ENCODE results near the gene MEG3. TPM values are rescaled to one million over a fixed set of nuclear protein-coding genes. Genes with fewer than 3 reads are reported as not detected.
"Not testable (repeated sequence)": the region's sequence is repeated elsewhere in the genome, so short reads cannot be mapped to it uniquely, and the experiment has no call there.

Gene MEG3
- total RNA-seq, 4 donors from 2014 or later, result 101 to 177 (median 167) TPM

- Histone ChIP-seq H3K4me1 (no peaks in the 10 kb centered on the region), H3K36me3 (no peaks in the 10 kb centered on the region), H3K27me3 (no peaks in the 10 kb centered on the region), H3K9me3 (no peaks in the 10 kb centered on the region), H3K27ac (no peak overlapping the region), H3K4me3 (no peak overlapping the region)
- DNase-seq (ENCODE audit: low spot score in 2 of 2), result no peak
- 74 to 79% methylated on average over 14 of the region's 14 CpGs for WGBS, 2 donors
- TF ChIP-seq POLR2A (IDR thresholded peaks at IDR 0.05) (no peak), EP300 (IDR thresholded peaks at IDR 0.05) (no peak), CTCF (IDR thresholded peaks at IDR 0.05) (no peak)
Measured at GRCh38 chr14:100790502-100791347, 35.2 kb upstream of the MEG3 start.

GRCh38 chr14:100791348-100791735 lies 34.6 kb upstream of the MEG3 start:
- no peaks in the 10 kb centered on the region for H3K36me3 ChIP-seq
- TF ChIP-seq CTCF (IDR thresholded peaks at IDR 0.05), result no peak
- TF ChIP-seq POLR2A (IDR thresholded peaks at IDR 0.05), result no peak
- TF ChIP-seq EP300 (IDR thresholded peaks at IDR 0.05), result no peak
- no peak overlapping the region for H3K27ac ChIP-seq
- no peak overlapping the region for H3K4me3 ChIP-seq
- H3K9me3 ChIP-seq, result no peaks in the 10 kb centered on the region
- DNase-seq (ENCODE audit: low spot score in 2 of 2), result no peak
- 98 to 99% methylated on average over 13 of the region's 13 CpGs for WGBS, 2 donors
- H3K4me1 ChIP-seq, result no peaks in the 10 kb centered on the region
- H3K27me3 ChIP-seq, result no peaks in the 10 kb centered on the region

- Histone ChIP-seq H3K27ac (no peak overlapping the region), H3K4me1 (no peaks in the 10 kb centered on the region), H3K4me3 (no peak overlapping the region), H3K9me3 (no peaks in the 10 kb centered on the region), H3K36me3 (no peaks in the 10 kb centered on the region), H3K27me3 (no peaks in the 10 kb centered on the region)
- no peak for TF ChIP-seq POLR2A (IDR thresholded peaks at IDR 0.05)
- TF ChIP-seq EP300 (IDR thresholded peaks at IDR 0.05), result no peak
- TF ChIP-seq CTCF (IDR thresholded peaks at IDR 0.05), result no peak
- 90 to 93% methylated on average over 12 of the region's 13 CpGs for WGBS, 2 donors
- no peak for DNase-seq (ENCODE audit: low spot score in 2 of 2)
Measured at GRCh38 chr14:100791995-100792394, 33.9 kb upstream of the MEG3 start.

- Histone ChIP-seq H3K27me3 (no peaks in the 10 kb centered on the region), H3K4me3 (no peak overlapping the region), H3K9me3 (no peaks in the 10 kb centered on the region), H3K36me3 (no peaks in the 10 kb centered on the region), H3K4me1 (no peaks in the 10 kb centered on the region), H3K27ac (no peak overlapping the region)
- WGBS, 2 donors, result 63 to 69% methylated on average over 4 of the region's 4 CpGs
- TF ChIP-seq CTCF (IDR thresholded peaks at IDR 0.05), result no peak
- no peak for TF ChIP-seq POLR2A (IDR thresholded peaks at IDR 0.05)
- no peak for TF ChIP-seq EP300 (IDR thresholded peaks at IDR 0.05)
- no peak for DNase-seq (ENCODE audit: low spot score in 2 of 2)
Measured at GRCh38 chr14:100796946-100797345, 29.0 kb upstream of the MEG3 start.

- TF ChIP-seq CTCF (IDR thresholded peaks at IDR 0.05) (no peak), EP300 (IDR thresholded peaks at IDR 0.05) (no peak), POLR2A (IDR thresholded peaks at IDR 0.05) (no peak)
- 68 to 70% methylated on average over 4 of the region's 4 CpGs for WGBS, 2 donors
Measured at GRCh38 chr14:100800041-100800440, 25.9 kb upstream of the MEG3 start.

GRCh38 chr14:100801433-100801832 lies 24.5 kb upstream of the MEG3 start:
- not testable (repeated sequence) for H3K4me1 ChIP-seq; H3K27me3 ChIP-seq; H3K27ac ChIP-seq; H3K4me3 ChIP-seq; DNase-seq (ENCODE audit: low spot score in 2 of 2); H3K9me3 ChIP-seq; H3K36me3 ChIP-seq
- 94% methylated on average over 9 of the region's 9 CpGs for WGBS, 2 donors

More at GRCh38 chr14:100800041-100800440, 25.9 kb upstream of the MEG3 start:
- no peak for DNase-seq (ENCODE audit: low spot score in 2 of 2)
- Histone ChIP-seq H3K9me3 (no peaks in the 10 kb centered on the region), H3K27ac (no peak overlapping the region), H3K4me1 (no peaks in the 10 kb centered on the region), H3K4me3 (no peak overlapping the region), H3K27me3 (no peaks in the 10 kb centered on the region), H3K36me3 (no peaks in the 10 kb centered on the region)

All from tibial nerve (tissue), 4 donors.